OCI-LY1 (cell line): ENCODE data around the gene POLR3A.

Source experiments
- H2AFZ ChIP-seq: fragments of 200-600 bp; sonication (generic), shearing (Covaris generic); 2 replicates; pipeline ENCODE4 v1.6.0; 2014; ENCODE audit warnings: antibody characterized with exemption, mild to moderate bottlenecking, low read length
- H3F3A ChIP-seq: fragments of 200-600 bp; sonication (generic), shearing (Covaris generic); 2 replicates; pipeline ENCODE4 v1.6.0; 2014; ENCODE audit warnings: mild to moderate bottlenecking, antibody characterized with exemption, low read length, moderate library complexity; ENCODE audit not compliant: insufficient read depth
- H3K27ac ChIP-seq: fragments of 200-600 bp; sonication (generic); 2 replicates; pipeline ENCODE4 v1.5.1; 2014; ENCODE audit warnings: low read length, mixed run types, mild to moderate bottlenecking, low read depth; ENCODE audit not compliant: poor library complexity, severe bottlenecking
- H3K27me3 ChIP-seq: fragments of 200-600 bp; sonication (generic); 2 replicates; pipeline ENCODE4 v1.6.0; 2014; ENCODE audit warnings: antibody characterized with exemption, mild to moderate bottlenecking, low read length, moderate library complexity; ENCODE audit not compliant: insufficient read depth
- H3K36me3 ChIP-seq: fragments of 200-600 bp; sonication (generic); 2 replicates; pipeline ENCODE4 v1.6.1; 2014; ENCODE audit warnings: mild to moderate bottlenecking, antibody characterized with exemption, low read length, moderate library complexity, mixed read lengths; ENCODE audit not compliant: insufficient read depth
- H3K4me1 ChIP-seq: fragments of 200-600 bp; sonication (generic); 2 replicates; pipeline ENCODE4 v1.5.1; 2014; ENCODE audit warnings: mild to moderate bottlenecking, low read length, moderate library complexity; ENCODE audit not compliant: insufficient read depth, severe bottlenecking
- H3K4me2 ChIP-seq: fragments of 200-600 bp; sonication (generic), shearing (Covaris generic); 2 replicates; pipeline ENCODE4 v1.6.1; 2014; ENCODE audit warnings: low read length
- H3K4me3 ChIP-seq: fragments of 200-600 bp; sonication (generic); 2 replicates; pipeline ENCODE4 v1.5.1; 2014; ENCODE audit warnings: low read length, low read depth, mild to moderate bottlenecking, mixed read lengths; ENCODE audit not compliant: poor library complexity, severe bottlenecking
- H3K79me2 ChIP-seq: fragments of 200-600 bp; shearing (Covaris generic); 2 replicates; pipeline ENCODE4 v1.6.1; 2016; ENCODE audit warnings: mixed run types, low read length, mixed read lengths; ENCODE audit not compliant: insufficient read depth
- H3K9ac ChIP-seq: fragments of 200-600 bp; sonication (generic), shearing (Covaris generic); 2 replicates; pipeline ENCODE4 v1.6.1; 2014; ENCODE audit warnings: mild to moderate bottlenecking, low read length, mixed read lengths
- H3K9me2 ChIP-seq: fragments of 200-600 bp; sonication (generic), shearing (Covaris generic); 2 replicates; pipeline ENCODE4 v1.6.1; 2014; ENCODE audit warnings: low read depth, mild to moderate bottlenecking, low read length, mixed read lengths
- H3K9me3 ChIP-seq: fragments of 200-600 bp; shearing (Covaris generic); 2 replicates; pipeline ENCODE4 v1.6.1; 2014; ENCODE audit warnings: low read length, mixed read lengths
- H4K20me1 ChIP-seq: fragments of 200-600 bp; sonication (generic), shearing (Covaris generic); 2 replicates; pipeline ENCODE4 v1.6.0; 2016; ENCODE audit warnings: mild to moderate bottlenecking, low read length; ENCODE audit not compliant: insufficient read depth
- CTCF ChIP-seq: fragments of 200-600 bp; sonication (generic), shearing (Covaris generic); IDR thresholded peaks from 2 replicates; pipeline ENCODE4 v1.5.1; 2017; ENCODE audit warnings: mild to moderate bottlenecking, antibody characterized with exemption, low read length, moderate library complexity, mixed read lengths
- EZH2 ChIP-seq: fragments of 200-600 bp; sonication (generic), shearing (Covaris generic); IDR thresholded peaks from 2 replicates; pipeline ENCODE4 v1.8.0; 2017; ENCODE audit warnings: borderline replicate concordance, mixed run types, mild to moderate bottlenecking, antibody characterized with exemption, low read length, moderate library complexity, mixed read lengths

Gene POLR3A

GRCh38 chr10:77925795-77926565, 103.3 kb downstream of the POLR3A start:
- Histone ChIP-seq H2AFZ (no peak overlapping the region), H3K9me2 (no peaks in the 10 kb centered on the region), H3K27me3 (0 out of 2 replicates have a peak, but pooled peaks cover 3% of the 10 kb centered on the region), H3K27ac (no peak overlapping the region), H3K4me3 (no peak overlapping the region), H3F3A (no peaks in the 10 kb centered on the region), H4K20me1 (no peaks in the 10 kb centered on the region), H3K4me1 (no peaks in the 10 kb centered on the region), H3K4me2 (no peak overlapping the region), H3K79me2 (no peaks in the 10 kb centered on the region), H3K36me3 (no peaks in the 10 kb centered on the region), H3K9ac (no peak overlapping the region), H3K9me3 (no peaks in the 10 kb centered on the region)
- TF ChIP-seq CTCF (no peak), EZH2 (no peak)

- H3K4me2 ChIP-seq, result no peak overlapping the region
- H3K9me2 ChIP-seq, result no peaks in the 10 kb centered on the region
- no peak for TF ChIP-seq EZH2
- TF ChIP-seq CTCF, result no peak
- H3F3A ChIP-seq, result no peaks in the 10 kb centered on the region
- H3K27ac ChIP-seq, result no peak overlapping the region
- H3K36me3 ChIP-seq, result no peaks in the 10 kb centered on the region
- no peaks in the 10 kb centered on the region for H3K79me2 ChIP-seq
- no peak overlapping the region for H3K4me3 ChIP-seq
- H3K9ac ChIP-seq, result no peak overlapping the region
- no peak overlapping the region for H2AFZ ChIP-seq
- 0 out of 2 replicates have a peak, but pooled peaks cover 3% of the 10 kb centered on the region for H3K27me3 ChIP-seq
- H4K20me1 ChIP-seq, result no peaks in the 10 kb centered on the region
- no peaks in the 10 kb centered on the region for H3K4me1 ChIP-seq
- H3K9me3 ChIP-seq, result no peaks in the 10 kb centered on the region
These were observed 103.9 kb downstream of the POLR3A start for GRCh38 chr10:77925410-77925794.

- H3K36me3 ChIP-seq, result no peaks in the 10 kb centered on the region
- no peaks in the 10 kb centered on the region for H4K20me1 ChIP-seq
- H3K27me3 ChIP-seq, result 0 out of 2 replicates have a peak, but pooled peaks cover 3% of the 10 kb centered on the region
- H3K4me3 ChIP-seq, result no peak overlapping the region
- H2AFZ ChIP-seq, result no peak overlapping the region
- no peaks in the 10 kb centered on the region for H3K79me2 ChIP-seq
- no peaks in the 10 kb centered on the region for H3F3A ChIP-seq
- TF ChIP-seq EZH2 (no peak), CTCF (no peak)
- no peaks in the 10 kb centered on the region for H3K4me1 ChIP-seq
- H3K9ac ChIP-seq, result no peak overlapping the region
- H3K9me3 ChIP-seq, result no peaks in the 10 kb centered on the region
- H3K4me2 ChIP-seq, result no peak overlapping the region
- no peaks in the 10 kb centered on the region for H3K9me2 ChIP-seq
- H3K27ac ChIP-seq, result no peak overlapping the region
These were observed 106.6 kb downstream of the POLR3A start for GRCh38 chr10:77922566-77923179.
